Amygdala (tissue), 56 donors: ENCODE results near the gene NEIL3.

Experiments
- DNase-seq, 56 donors: peaks; one replicate each; lab custom pipeline; 2025; lab: John Stamatoyannopoulos, UW

Gene NEIL3

GRCh38 chr4:177356206-177356605 is 46.5 kb downstream of the NEIL3 start:
- DNase-seq: no peak

DNA sequence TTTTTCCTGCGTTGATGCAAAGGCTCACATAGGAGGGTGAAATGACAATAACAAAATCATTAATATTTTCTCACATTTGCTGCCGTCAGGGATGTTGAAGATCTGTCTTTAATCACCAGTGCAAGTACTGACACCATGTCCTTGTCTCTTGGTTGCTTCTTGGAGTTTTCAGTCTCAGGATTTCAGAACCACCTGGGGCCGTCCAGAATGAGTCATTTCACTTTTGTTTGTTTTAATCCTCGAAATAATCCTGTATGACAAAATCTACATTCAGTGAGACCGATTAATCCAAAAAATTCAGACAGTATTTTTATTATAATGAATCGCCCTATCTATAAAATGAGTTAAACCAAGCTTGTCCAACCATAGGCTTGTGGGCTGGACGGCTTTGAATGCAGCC is 47.2 kb downstream of the NEIL3 start:
- no peak for DNase-seq

DNA sequence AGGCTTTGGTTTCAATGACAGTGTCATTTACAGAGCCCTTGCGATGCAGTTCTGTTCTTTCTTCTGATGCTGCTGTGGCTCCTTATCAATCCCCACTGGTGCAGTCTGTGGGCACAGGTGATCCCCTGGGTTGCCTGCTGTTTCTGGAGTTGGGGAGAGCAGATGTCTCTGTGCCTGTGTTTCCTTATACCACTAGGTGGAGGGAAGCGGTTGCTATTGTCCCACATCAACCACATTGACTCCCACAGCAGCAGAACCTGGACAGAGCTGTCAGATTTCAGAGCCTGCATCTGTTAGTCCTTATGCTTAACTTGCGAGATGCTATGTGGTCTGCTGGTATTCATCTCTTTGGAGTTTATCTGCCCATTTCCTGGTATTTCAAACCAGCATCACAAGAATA is 57.7 kb downstream of the NEIL3 start:
- DNase-seq: no peak

- DNase-seq: no peak
These were observed 59.7 kb downstream of the NEIL3 start for GRCh38 chr4:177369372-177369771.

GRCh38 chr4:177371461-177371860 is 61.8 kb downstream of the NEIL3 start:
- no peak for DNase-seq

GRCh38 chr4:177374966-177375365 is 65.3 kb downstream of the NEIL3 start:
- DNase-seq: no peak

GRCh38 chr4:177375372-177375771 is 65.7 kb downstream of the NEIL3 start:
- DNase-seq: no peak

- no peak for DNase-seq
These were observed 66.3 kb downstream of the NEIL3 start for GRCh38 chr4:177376024-177376423.

DNA sequence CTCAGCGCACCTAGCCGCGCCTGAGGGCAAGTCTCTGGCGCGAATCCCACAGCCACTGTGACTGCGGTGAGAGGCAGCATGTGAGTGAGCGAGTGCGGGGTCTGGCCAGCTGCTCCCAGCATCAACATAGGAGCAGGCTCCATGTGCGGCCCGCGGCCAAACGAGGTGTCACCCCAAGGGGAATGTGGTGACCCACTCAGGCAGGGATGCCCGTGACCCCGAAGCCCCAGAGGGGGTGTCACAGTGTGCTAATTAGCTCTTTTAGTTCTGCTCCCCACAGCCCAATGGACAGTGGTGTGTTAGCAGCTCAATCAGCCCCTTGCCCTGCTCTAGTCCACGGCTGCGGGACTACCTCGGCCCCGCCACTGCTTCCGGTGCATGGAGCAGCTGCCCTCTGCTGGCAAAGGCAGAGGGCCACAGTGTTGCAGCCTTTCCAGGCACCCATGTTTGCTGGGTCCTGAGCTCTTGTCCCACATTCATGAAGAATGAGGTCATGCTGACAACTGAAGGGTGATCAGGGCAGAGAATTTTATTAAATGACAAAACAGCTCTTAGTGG is 71.1 kb downstream of the NEIL3 start:
- no peak for DNase-seq

GRCh38 chr4:177381762-177382310 is 72.2 kb downstream of the NEIL3 start:
- DNase-seq: no peak

DNA sequence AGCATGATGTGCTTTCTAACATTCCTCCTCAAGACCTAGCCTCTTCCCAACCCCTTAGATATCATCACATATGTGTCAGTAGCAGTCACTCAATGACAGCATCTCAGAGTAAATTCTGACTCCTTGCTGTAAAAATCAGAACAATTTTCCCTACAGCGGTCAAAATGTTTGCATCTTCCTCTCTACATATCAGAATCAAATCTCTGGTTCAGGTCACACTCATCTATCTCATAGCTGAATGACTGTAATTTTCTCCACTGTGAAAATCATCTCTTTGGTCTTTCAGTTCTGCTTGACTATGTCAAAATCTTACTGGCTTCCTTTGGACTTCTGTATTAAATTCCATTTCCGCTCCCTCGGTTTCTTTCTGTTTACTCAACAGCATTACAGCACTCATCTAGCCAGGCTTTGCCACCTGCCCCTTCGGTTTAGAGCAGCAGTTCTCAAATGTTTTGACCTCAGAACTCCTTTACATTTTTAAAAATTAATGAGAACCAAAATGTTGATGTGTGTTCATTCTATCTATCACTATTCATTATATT is 75.3 kb downstream of the NEIL3 start:
- DNase-seq: no peak

DNA sequence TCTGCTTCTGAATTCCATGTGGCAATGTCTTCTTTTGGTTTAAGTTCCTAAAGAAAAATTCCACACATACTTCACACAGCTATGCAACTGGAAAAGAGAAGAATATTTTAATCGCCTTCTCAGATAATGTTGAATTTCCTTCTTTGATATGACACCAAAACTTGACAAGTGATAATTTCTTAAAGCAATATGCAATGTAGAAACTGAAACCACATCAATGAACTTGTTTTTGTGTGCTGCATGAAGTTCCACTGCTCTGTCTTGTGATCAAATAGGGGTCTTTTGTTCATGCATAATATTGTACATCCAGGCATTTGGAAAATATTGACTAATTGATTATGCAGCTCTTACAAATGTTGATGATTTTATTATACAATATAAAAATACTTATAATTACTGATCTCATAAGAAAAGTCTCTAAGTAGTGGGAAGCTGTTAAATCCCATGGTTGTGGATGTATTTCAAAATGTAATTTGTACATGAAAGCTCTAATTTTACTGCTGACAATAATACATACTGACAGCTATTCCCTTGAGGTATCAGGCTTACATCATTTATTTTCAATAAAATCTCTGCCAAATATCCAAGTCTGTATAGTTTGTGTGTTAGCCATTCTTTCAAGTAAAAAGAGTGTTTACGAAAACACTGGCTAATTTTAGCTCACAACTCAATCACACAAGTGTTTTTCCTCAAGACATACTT is 76.1 kb downstream of the NEIL3 start:
- no peak for DNase-seq

DNA sequence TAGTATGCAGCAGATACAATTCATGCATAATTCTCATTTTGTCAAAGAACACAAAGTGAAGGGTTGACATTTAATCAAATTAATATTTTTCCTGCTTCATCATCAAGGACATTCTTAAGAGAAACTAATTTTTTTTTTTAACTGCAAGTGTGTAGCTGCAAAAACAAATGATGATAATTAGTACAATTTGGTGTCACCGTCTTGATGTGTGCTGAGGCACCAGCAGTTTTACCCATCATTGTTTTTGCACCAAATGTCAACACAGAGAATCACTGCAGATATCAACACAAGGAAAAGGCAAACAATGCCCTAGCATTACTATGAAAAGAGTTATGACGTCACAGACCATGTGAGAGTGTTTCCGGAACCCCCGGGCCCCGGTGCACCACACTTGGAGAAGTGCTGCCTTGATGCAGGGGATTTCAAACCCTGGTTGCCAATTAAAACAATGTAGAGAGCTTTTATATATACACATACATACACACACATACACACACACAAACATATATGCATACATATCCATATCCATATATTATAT is 76.7 kb downstream of the NEIL3 start:
- DNase-seq: no peak

DNA sequence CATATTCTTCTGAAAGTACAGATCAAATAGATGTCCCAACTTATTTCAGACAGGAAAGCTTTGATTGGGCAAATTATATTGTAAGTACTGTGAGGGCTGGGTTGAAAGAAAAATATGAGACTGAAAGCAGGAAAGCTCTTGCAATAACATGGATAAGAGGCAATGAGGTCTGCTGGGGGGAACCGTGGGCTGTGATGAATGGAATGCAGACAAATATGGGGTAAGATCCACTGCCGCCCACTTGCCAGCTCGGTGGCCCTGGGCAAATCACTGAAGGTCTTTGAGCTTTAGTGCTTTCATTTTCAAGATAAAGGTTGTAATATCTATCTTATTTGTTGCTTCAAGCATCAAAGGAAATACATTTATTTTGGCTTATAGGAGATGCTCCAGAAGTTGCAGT is 81.6 kb downstream of the NEIL3 start:
- DNase-seq: no peak

- DNase-seq: no peak
These were observed 82.3 kb downstream of the NEIL3 start for GRCh38 chr4:177391953-177392352.

DNA sequence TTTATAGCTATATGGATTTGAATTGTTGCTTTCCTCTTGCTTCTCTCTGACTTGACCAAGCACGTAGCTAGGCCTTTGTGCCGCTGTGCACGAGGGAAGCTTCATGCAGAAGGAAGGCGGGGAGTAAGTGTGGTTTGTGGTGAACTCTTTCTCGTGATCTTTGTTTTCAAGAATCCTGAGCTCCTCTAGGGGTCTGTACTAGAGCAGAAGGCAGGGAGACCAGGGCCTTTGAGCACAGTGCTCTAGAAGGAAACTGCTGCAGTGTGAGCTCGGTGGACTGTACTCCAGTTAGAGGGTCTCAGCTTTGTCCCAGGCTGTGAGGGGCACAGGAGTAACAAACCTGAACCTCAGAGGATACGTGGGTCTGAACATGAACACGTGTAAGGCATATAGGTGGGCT is 83.6 kb downstream of the NEIL3 start:
- DNase-seq: no peak

DNA sequence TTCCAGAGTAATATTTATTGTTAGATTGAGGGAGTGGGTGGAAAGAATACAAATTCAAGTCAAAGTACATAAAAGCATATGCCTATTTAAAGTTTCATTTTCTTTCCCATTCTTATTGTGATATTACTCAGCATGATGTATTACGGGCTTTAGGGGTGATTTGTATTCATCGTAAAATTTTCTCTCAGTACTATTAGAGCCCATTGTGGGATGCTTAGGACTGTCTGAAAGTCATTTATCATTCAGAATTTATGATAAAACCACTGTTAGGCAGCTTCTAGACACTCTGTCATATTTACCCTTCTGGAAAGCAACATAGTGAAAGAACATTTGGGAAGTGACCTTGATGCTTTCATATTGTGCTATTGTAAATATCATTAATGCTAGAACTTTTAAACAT is 86.7 kb downstream of the NEIL3 start:
- DNase-seq: no peak

- no peak for DNase-seq
These were observed 90.4 kb downstream of the NEIL3 start for GRCh38 chr4:177400030-177400429.

- no peak for DNase-seq
These were observed 92.1 kb downstream of the NEIL3 start for GRCh38 chr4:177401658-177402273.

DNA sequence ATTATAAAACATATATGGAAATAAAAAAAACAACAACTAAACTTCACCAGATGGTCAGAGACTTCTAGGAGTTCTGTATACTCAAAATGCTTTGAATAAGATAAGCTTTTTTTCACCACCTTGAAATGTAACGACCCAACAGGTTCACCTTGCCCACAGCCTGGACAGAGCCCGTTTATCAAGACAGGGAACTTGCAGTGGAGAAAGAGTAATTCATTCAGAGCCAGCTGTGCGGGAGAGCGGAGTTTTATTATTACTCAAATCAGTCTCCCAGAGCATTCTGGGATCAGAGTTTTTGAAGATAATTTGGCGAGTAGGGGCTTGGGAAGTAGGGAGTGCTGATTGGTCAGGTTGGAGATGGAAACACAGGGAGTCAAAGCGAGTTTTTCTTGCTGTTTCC is 94.1 kb downstream of the NEIL3 start:
- DNase-seq: no peak

GRCh38 chr4:177404342-177404741 is 94.7 kb downstream of the NEIL3 start:
- no peak for DNase-seq
